ENCODE measurements around the gene DPF1.
A peak's percentile ranks its signal among the peaks of the same experiment; 100 is the strongest.

The DPF1 gene

DNA sequence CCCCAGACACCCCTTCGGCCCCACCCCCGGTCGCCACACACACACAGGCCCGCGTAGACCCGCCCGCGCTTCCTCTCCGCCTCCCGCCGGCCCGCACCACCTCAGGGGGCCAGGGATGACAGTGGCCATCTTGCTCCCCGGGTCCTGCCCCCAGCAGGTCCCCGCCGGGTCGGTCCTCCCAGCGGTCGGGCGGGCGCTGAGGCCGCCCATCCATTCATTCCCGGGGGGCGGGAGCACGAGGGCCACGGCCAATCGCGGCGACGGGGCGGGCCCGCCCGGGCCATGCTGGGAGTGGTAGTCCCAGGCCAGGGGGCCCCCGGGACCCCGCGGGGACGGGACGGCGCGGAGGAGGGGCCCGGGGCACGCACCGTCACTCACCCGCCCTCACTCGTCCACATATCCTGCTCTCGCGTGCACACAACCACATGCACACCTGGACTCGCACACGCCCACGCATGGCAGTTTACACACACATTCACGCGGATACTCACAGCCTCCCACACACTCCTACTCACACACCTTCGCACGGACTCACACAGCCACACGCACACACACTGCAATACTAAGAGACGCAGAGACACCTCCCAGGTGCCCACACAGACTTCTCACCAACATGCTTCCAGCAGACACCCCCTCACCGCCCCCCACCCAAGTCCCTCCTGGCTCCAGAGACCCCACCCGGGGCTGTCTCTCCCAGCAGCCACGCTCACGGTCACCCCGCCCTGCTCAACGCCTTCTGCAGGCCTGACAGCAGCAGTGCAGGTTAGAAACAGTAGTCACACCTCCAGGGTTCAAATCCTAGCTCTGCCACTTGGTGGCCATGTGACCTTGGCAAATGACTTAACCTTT is at the start of gene DPF1:
DPF1 (minus strand) TSS at position 209 of the 849 bp plus-strand sequence; CDS start at position 129, 80 bp downstream.
- DNase-seq (ENCODE audit: low read depth), result peak; percentile 86
- peak within 1 kb of the TSS; percentile 54 for H3K4me3 ChIP-seq (ENCODE audit: low read depth, low read length)
- TF ChIP-seq, protein P1, sequence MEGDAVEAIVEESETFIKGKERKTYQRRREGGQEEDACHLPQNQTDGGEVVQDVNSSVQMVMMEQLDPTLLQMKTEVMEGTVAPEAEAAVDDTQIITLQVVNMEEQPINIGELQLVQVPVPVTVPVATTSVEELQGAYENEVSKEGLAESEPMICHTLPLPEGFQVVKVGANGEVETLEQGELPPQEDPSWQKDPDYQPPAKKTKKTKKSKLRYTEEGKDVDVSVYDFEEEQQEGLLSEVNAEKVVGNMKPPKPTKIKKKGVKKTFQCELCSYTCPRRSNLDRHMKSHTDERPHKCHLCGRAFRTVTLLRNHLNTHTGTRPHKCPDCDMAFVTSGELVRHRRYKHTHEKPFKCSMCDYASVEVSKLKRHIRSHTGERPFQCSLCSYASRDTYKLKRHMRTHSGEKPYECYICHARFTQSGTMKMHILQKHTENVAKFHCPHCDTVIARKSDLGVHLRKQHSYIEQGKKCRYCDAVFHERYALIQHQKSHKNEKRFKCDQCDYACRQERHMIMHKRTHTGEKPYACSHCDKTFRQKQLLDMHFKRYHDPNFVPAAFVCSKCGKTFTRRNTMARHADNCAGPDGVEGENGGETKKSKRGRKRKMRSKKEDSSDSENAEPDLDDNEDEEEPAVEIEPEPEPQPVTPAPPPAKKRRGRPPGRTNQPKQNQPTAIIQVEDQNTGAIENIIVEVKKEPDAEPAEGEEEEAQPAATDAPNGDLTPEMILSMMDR (IDR thresholded peaks at IDR 0.05; ENCODE audit: insufficient read depth, low read depth, low read length, missing control alignments), result peak; percentile 31

DNA sequence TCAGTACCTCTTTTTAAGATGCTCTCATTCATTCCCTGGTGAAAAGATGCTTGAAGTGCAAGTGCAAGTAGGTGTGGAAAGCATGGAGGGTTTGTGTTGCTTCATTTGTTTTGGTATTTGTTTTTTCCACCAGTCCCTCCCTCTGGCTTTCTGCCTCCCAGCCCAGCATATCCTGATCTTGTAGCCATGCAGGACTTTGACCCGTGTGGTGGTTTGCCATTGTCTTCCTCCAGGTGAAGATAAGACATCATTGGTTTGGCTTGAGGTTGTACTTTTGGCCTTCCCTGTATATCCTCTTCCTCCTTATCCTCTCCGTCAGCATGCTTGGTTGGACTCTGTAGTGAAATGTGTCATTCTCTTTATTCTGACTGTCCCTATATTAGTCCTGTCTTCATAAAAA is 49.5 kb upstream of the DPF1 start:
- no peak overlapping the region for H3K4me3 ChIP-seq (ENCODE audit: low read depth, low read length)

DNA sequence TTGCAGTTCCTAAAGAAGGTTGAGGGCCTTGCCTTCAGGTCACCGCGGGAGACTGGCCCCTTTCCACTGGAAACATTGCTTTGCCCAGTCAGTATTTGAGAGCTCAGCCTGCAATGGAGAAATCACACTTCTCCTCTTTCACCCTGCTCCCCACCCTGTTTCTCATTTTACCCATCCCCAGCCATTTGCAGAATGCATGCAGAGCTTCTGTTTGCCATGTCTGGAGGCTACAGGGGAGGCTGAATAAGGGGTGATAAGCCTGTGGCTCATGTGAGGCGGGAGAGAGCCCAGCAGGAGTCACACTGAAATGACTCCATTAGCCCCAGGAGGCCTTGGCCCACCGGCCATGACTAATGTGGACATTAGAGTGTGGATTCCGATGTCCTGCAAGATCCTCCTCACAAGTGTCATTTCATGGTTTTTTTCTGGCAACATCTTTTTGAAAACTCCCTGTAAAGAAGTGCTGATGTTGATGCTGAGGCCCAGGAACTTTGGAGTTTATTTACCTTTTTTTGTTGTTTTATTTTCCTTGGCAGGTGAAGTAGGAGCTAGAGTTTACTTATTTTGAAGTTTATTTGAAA is 46.7 kb upstream of the DPF1 start:
- no peak overlapping the region for H3K4me3 ChIP-seq (ENCODE audit: low read depth, low read length)
- no peak for DNase-seq (ENCODE audit: low read depth)
- TF ChIP-seq, protein P1 (IDR thresholded peaks at IDR 0.05; ENCODE audit: insufficient read depth, low read depth, low read length, missing control alignments), result no peak

More for the DNA sequence above, 49.5 kb upstream of the DPF1 start:
- DNase-seq (ENCODE audit: low read depth), result no peak
- TF ChIP-seq, protein P1 (IDR thresholded peaks at IDR 0.05; ENCODE audit: insufficient read depth, low read depth, low read length, missing control alignments), result no peak

DNA sequence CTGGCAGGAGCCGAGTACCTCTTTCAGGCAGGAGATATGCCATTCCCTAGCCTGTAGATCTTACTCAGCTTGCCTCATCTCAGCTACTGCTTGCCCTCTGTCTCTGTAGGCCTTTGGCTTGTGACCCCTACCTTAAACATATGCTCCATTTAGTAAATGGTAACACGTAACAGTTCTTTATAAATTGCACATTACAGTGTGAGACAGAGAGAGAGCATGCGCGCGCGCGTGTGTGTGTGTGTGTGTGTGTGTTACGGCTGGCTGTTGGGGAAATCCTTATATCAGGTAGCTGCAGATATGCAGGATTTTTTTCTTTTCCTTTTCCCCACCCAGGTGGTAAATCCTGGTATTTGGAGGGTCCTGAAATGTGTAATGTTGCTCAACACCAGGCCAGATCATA is 44.5 kb upstream of the DPF1 start:
- TF ChIP-seq, protein P1 (IDR thresholded peaks at IDR 0.05; ENCODE audit: insufficient read depth, low read depth, low read length, missing control alignments), result no peak
- H3K4me3 ChIP-seq (ENCODE audit: low read depth, low read length), result no peak overlapping the region

DNA sequence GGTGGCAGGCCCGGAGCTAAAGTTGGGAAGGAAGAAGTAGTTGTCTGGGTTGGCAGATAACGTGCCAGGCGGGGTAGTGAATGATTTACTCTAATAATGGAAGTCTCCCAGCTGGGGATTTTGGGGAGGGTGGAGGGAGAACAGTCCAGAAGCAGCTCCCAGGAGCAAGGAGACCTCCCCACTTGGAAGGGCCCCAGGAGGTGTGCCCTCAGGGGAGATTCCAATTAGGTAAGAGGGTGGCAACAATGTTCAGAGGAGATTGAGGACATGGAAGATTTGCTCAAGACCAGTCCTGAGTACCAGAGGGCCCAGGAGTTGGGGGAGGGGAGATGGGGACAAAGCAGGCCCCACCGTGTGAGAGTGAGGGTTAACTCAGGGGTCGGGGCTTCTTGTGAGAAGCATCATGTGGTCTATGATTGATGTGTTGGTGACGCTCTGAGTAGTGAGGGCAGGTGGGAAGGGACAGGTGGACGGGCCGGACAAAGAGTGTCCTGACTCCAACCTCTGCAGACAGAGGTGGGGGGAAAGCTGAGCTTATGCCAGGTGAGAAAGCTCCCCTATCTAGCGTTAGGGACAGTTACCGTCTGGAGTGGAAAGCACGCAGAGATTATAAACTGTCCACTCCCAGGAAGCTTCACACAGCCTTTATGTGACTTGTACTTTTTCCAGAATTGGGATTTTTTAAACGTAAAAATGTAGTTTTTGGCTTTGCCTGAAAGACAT is 43.9 kb upstream of the DPF1 start:
- H3K4me3 ChIP-seq (ENCODE audit: low read depth, low read length), result no peak overlapping the region
- no peak for DNase-seq (ENCODE audit: low read depth)
- TF ChIP-seq, protein P1 (IDR thresholded peaks at IDR 0.05; ENCODE audit: insufficient read depth, low read depth, low read length, missing control alignments), result no peak

More for the DNA sequence above, 44.5 kb upstream of the DPF1 start:
- no peak for DNase-seq (ENCODE audit: low read depth)

DNA sequence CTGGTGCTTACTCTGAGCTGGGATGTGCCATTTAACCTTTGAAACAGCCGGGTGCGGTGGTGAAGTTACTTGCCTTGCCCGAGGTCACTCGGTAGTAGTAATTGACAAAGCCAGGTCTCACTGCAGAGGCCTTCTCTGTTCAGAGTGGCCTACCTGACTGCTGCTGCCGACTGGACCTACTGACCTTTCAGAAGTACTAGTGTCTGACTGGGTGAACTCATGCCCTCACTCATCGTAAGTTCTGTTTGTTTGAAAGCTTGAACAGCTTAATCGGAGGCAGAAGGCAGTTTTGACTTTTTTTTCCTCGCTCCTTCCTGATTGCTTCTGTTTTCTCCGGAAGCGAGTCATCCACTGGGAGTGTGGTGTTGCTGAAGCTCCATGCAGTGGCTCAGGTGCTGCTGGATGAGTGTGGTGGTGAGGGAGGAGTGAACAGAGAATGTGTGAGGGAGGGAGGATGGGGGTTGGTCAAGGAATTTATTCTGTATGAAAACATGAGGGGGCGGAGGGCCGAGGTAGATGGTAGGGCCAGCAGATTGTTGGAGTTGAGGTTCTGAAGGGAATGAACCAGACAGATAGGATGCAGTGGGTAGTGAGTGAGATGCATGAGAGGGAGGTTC is 43.1 kb upstream of the DPF1 start:
- no peak for DNase-seq (ENCODE audit: low read depth)
- TF ChIP-seq, protein P1 (IDR thresholded peaks at IDR 0.05; ENCODE audit: insufficient read depth, low read depth, low read length, missing control alignments), result no peak
- no peak overlapping the region for H3K4me3 ChIP-seq (ENCODE audit: low read depth, low read length)
